K562 (cell line): ENCODE data around the gene OOEP. TPM values are rescaled to one million over a fixed set of nuclear protein-coding genes. Genes with fewer than 3 reads are reported as not detected.

Experiments
- ATAC-seq: fragments of 200-7000 bp; cut with Tn5 transposase; 3 replicates; pipeline ENCODE4 v1.9.1; 2020; ENCODE audit warnings: moderate library complexity
- BruUV-seq: library from RNA; stranded (reverse); fragments of 400-500 nt; replicated peaks from 2 replicates; lab custom pipeline; 2021; lab: Mats Ljungman, UMichigan
- CTCF ChIA-PET: fragments of 300-600 bp; formaldehyde crosslinking; extraction: SDS; loops from one replicate; lab custom pipeline; 2021; ENCODE audit warnings: low intra/inter-chr PET ratio; lab: Yijun Ruan, JAX
- POLR2A ChIA-PET: fragments of 300-600, 350-650 bp; sonication (Branson Sonifier 250); formaldehyde crosslinking; extraction: SDS; loops from one replicate; lab custom pipeline; 2021; ENCODE audit warnings: antibody characterized with exemption, inconsistent platforms; lab: Yijun Ruan, JAX
- DNase-seq, 4 experiments: peaks; one replicate each; pipeline versions ENCODE4 v3.0.0 to v3.0.0-alpha.2; 2011 to 2018; ENCODE audit warnings: low spot score in 3 of 4, mixed read lengths in 3 of 4; ENCODE audit errors: extremely low read depth in 1 of 4
- FAIRE-seq: peaks from 2 replicates; lab custom pipeline; 2011; peaks lifted over from hg19 to GRCh38; lab: Jason Lieb, UNC
- H2AFZ ChIP-seq: 2 replicates; pipeline ENCODE4 v1.6.0; 2011; ENCODE audit warnings: low read depth, low read length, control low read depth, inconsistent platforms
- H3K27ac ChIP-seq: fragments of 200-600 bp; 3 replicates; pipeline ENCODE4 v1.8.0; 2011; ENCODE audit warnings: low read depth, mild to moderate bottlenecking, control low read depth, inconsistent platforms, low read length, moderate library complexity, mixed read lengths; ENCODE audit errors: extremely low read depth
- H3K27me3 ChIP-seq, 2 experiments: fragments of 300-600 bp in 1 of 2; 2 replicates in 1 of 2; 3 replicates in 1 of 2; pipeline versions ENCODE4 v1.6.0 to v1.8.0; 2011; ENCODE audit warnings: inconsistent platforms in 2 of 2, low read length in 2 of 2, mild to moderate bottlenecking in 1 of 2, mixed read lengths in 1 of 2, moderate library complexity in 1 of 2; ENCODE audit not compliant: control insufficient read depth in 2 of 2, insufficient read depth in 2 of 2
- H3K36me3 ChIP-seq: fragments of 300-600 bp; 3 replicates; pipeline ENCODE4 v1.8.0; 2011; ENCODE audit warnings: mild to moderate bottlenecking, low read length, inconsistent platforms; ENCODE audit not compliant: control insufficient read depth, insufficient read depth
- H3K4me1 ChIP-seq, 2 experiments: fragments of 200-600 bp in 1 of 2; replicated peaks in 1 of 2; 2 replicates in 1 of 2; 3 replicates in 1 of 2; pipeline versions ENCODE4 v1.5.1 to v1.8.0; 2011; ENCODE audit warnings: inconsistent platforms in 2 of 2, low read length in 2 of 2, mild to moderate bottlenecking in 1 of 2, mixed read lengths in 1 of 2, moderate library complexity in 1 of 2; ENCODE audit not compliant: control insufficient read depth in 2 of 2, insufficient read depth in 2 of 2
- H3K4me2 ChIP-seq: 2 replicates; pipeline ENCODE4 v1.6.1; 2011; ENCODE audit warnings: low read length, control low read depth, inconsistent platforms, mixed read lengths; ENCODE audit not compliant: insufficient read depth
- H3K4me3 ChIP-seq: fragments of 200-600 bp; sonication (generic), shearing (Covaris generic); 2 replicates; pipeline ENCODE4 v1.5.1; 2016; ENCODE audit warnings: control low read depth, inconsistent platforms
- H3K79me2 ChIP-seq: fragments of 200-600 bp; 3 replicates; pipeline ENCODE4 v1.8.0; 2011; ENCODE audit warnings: low read length, inconsistent platforms; ENCODE audit not compliant: control insufficient read depth, insufficient read depth
- H3K9ac ChIP-seq, 2 experiments: 2 replicates each; pipeline versions ENCODE4 v1.6.0 to v1.6.1; 2011; ENCODE audit warnings: low read depth in 2 of 2, low read length in 2 of 2, control low read depth in 1 of 2, inconsistent platforms in 1 of 2, mild to moderate bottlenecking in 1 of 2, mixed read lengths in 1 of 2; ENCODE audit not compliant: insufficient read depth in 1 of 2
- H3K9me1 ChIP-seq: one replicate; pipeline ENCODE4 v1.6.0; 2011; ENCODE audit warnings: inconsistent platforms, mild to moderate bottlenecking, low read length, moderate library complexity; ENCODE audit not compliant: control insufficient read depth, insufficient read depth
- H3K9me3 ChIP-seq: replicated peaks from 2 replicates; pipeline ENCODE4 v1.5.1; 2011; ENCODE audit warnings: low read depth, low read length, inconsistent platforms; ENCODE audit not compliant: control insufficient read depth, insufficient read depth
- H4K20me1 ChIP-seq: replicated peaks from 2 replicates; pipeline ENCODE4 v1.6.1; 2011; ENCODE audit warnings: low read length, inconsistent platforms, mixed read lengths; ENCODE audit not compliant: control insufficient read depth, insufficient read depth
- CBFA2T2 ChIP-seq: fragments of 450-650 bp; conservative IDR thresholded peaks from 2 replicates; pipeline ENCODE4 v1.6.1; 2017; ENCODE audit warnings: mild to moderate bottlenecking
- CBFA2T3 ChIP-seq: fragments of 450-650 bp; IDR thresholded peaks from 2 replicates; pipeline ENCODE4 v1.6.1; 2017
- KLF6 ChIP-seq: fragments of 250-450 bp; sonication (Bioruptor Pico); IDR thresholded peaks from 2 replicates; pipeline ENCODE4 v1.4.0; 2020; ENCODE audit warnings: mild to moderate bottlenecking, moderate library complexity, borderline replicate concordance
- NFE2L1 ChIP-seq: fragments of 450-650 bp; IDR thresholded peaks from 2 replicates; pipeline ENCODE4 v1.6.1; 2016; ENCODE audit warnings: missing genetic modification characterization, low read depth, mild to moderate bottlenecking, missing compliant biosample characterization, moderate library complexity, borderline replicate concordance
- RBM25 ChIP-seq: fragments of 200-400 bp; formaldehyde crosslinking; IDR thresholded peaks from 2 replicates; pipeline ENCODE4 v1.6.1; 2018; ENCODE audit warnings: low read length, low read depth, moderate library complexity; ENCODE audit not compliant: severe bottlenecking
- RUNX1 ChIP-seq: sonication (generic); IDR thresholded peaks from 2 replicates; pipeline ENCODE4 v1.6.1; 2016; ENCODE audit warnings: antibody characterized with exemption, low read depth
- SMARCC2 ChIP-seq: fragments of 450-650 bp; IDR thresholded peaks from 2 replicates; pipeline ENCODE4 v1.6.1; 2017; ENCODE audit warnings: antibody characterized with exemption, moderate library complexity, mild to moderate bottlenecking, low read depth
- SPI1 ChIP-seq: IDR thresholded peaks from 2 replicates; pipeline ENCODE4 v1.6.1; 2011; ENCODE audit warnings: low read depth, low read length, control low read depth, borderline replicate concordance
- STAG1 ChIP-seq: sonication (generic); formaldehyde crosslinking; IDR thresholded peaks from 2 replicates; pipeline ENCODE4 v1.5.0; 2020; ENCODE audit warnings: missing genetic modification reagents, borderline replicate concordance
- U2AF2 ChIP-seq: fragments of 200-400 bp; formaldehyde crosslinking; optimal IDR thresholded peaks from 2 replicates; pipeline ENCODE3; 2017; ENCODE audit warnings: low read depth, mild to moderate bottlenecking, low read length
- ZFP1 ChIP-seq: fragments of 450-650 bp; formaldehyde crosslinking; IDR thresholded peaks from 2 replicates; pipeline ENCODE4 v1.4.0; 2020; ENCODE audit warnings: mild to moderate bottlenecking, mixed read lengths
- ZNF41 ChIP-seq: fragments of 250-450 bp; sonication (Bioruptor Pico); conservative IDR thresholded peaks from 2 replicates; pipeline ENCODE4 v1.4.0; 2020; ENCODE audit warnings: mild to moderate bottlenecking
- ZNF695 ChIP-seq: fragments of 450-650 bp; formaldehyde crosslinking; IDR thresholded peaks from 2 replicates; pipeline ENCODE4 v1.4.0; 2020; ENCODE audit warnings: mild to moderate bottlenecking, moderate library complexity
- WGBS: fragments of 100-300 bp; shearing (Covaris generic); methylation state at CpG from one replicate; pipeline ENCODE4 v1.1.6; 2016; ENCODE audit warnings: low coverage, mixed read lengths; ENCODE audit not compliant: insufficient coverage; ENCODE audit errors: missing lambda C conversion rate; 5-methylcytosine and 5-hydroxymethylcytosine counted together
- in situ Hi-C: fragments of 300-500 bp; cut with MboI; formaldehyde crosslinking; loops from 4 replicates; pipeline ENCODE4 v1.15.0; 2018; ENCODE audit warnings: inconsistent platforms, mixed read lengths
- intact Hi-C: fragments of 100-400 bp; cut with micrococcal nuclease; formaldehyde crosslinking; loops from 2 replicates; pipeline ENCODE4 v1.14.2; 2022
- polyA plus RNA-seq, 8 experiments: library from polyadenylated mRNA; depleted of rRNA in 4 of 8; stranded (reverse) in 5 of 8; unstranded in 3 of 8; fragments of >200 nt; fragmentation: Nextera tagmentation in 2 of 8; fragmentation: Illumina TruSeq in 1 of 8; extraction: Ambion mirVana in 2 of 8; extraction: Trizol in 1 of 8; gene quantifications; 2 replicates each; pipeline versions ENCODE4 v1.2.1 to v1.2.3, GENCODE V29; 2011 to 2014; ENCODE audit warnings: inconsistent platforms in 1 of 8, missing spikeins in 1 of 8
- total RNA-seq, 7 experiments: library from RNA; depleted of rRNA in 6 of 7; stranded (reverse); fragments of >200 nt in 6 of 7; fragmentation: Illumina TruSeq in 2 of 7; extraction: Trizol in 2 of 7; gene quantifications; 2 replicates each; pipeline versions ENCODE4 v1.2.1 to v1.2.3, GENCODE V29; 2011 to 2021; ENCODE audit warnings: low replicate concordance in 1 of 7
- TF ChIP-seq, protein P1 (sequence below): sonication (generic); formaldehyde crosslinking; IDR thresholded peaks from 2 replicates; pipeline ENCODE4 v1.8.1; 2023; ENCODE audit warnings: mild to moderate bottlenecking, missing genetic modification reagents

OOEP gene
- total and polyA plus RNA-seq, 9 of the 15 experiments (the other 6 are each of a cell fraction or from before 2014, with no cell fraction given), result not detected

- CTCF ChIA-PET, result no interaction called here
- ATAC-seq, result no peak
- BruUV-seq, result no TSS peak
- Histone ChIP-seq H3K9me1 (no peaks in the 10 kb centered on the region), H3K36me3 (no peaks in the 10 kb centered on the region), H3K27ac (no peak overlapping the region), H2AFZ (peak overlapping the region; percentile 1; the same call in 1 of the 2 replicates), H3K9ac (no peak overlapping the region), H4K20me1 (no peaks in the 10 kb centered on the region), H3K27me3 (no peaks in the 10 kb centered on the region), H3K9me3 (no peaks in the 10 kb centered on the region; the same call in 1 of the 2 replicates), H3K79me2 (no peaks in the 10 kb centered on the region), H3K4me3 (no peak overlapping the region), H3K4me2 (no peak overlapping the region), H3K4me1 (peaks cover 7 to 11% of the 10 kb centered on the region in 2 experiments)
- in situ Hi-C loops, result no loop called here
- intact Hi-C loops, result no loop called here
- WGBS, result 81% methylated on average over 2 of the region's 2 CpGs
- no peak for TF ChIP-seq RBM25
- no peak for TF ChIP-seq SPI1
- TF ChIP-seq, protein P1, sequence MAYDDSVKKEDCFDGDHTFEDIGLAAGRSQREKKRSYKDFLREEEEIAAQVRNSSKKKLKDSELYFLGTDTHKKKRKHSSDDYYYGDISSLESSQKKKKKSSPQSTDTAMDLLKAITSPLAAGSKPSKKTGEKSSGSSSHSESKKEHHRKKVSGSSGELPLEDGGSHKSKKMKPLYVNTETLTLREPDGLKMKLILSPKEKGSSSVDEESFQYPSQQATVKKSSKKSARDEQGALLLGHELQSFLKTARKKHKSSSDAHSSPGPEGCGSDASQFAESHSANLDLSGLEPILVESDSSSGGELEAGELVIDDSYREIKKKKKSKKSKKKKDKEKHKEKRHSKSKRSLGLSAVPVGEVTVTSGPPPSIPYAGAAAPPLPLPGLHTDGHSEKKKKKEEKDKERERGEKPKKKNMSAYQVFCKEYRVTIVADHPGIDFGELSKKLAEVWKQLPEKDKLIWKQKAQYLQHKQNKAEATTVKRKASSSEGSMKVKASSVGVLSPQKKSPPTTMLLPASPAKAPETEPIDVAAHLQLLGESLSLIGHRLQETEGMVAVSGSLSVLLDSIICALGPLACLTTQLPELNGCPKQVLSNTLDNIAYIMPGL (CRISPR knock-in tag), result no peak
- TF ChIP-seq RUNX1, result no peak
- no peak for TF ChIP-seq CBFA2T2
- TF ChIP-seq ZNF41 (CRISPR knock-in tag), result no peak
- TF ChIP-seq SMARCC2, result no peak
- TF ChIP-seq KLF6, result no peak
- no peak for TF ChIP-seq STAG1 (CRISPR knock-in tag)
- TF ChIP-seq ZNF695 (CRISPR knock-in tag), result no peak
- no peak for TF ChIP-seq CBFA2T3
- TF ChIP-seq ZFP1 (CRISPR knock-in tag), result no peak
- no peak for TF ChIP-seq NFE2L1 (tag)
- no peak for TF ChIP-seq U2AF2
- FAIRE-seq, result peak; percentile 19
- DNase-seq, result no peak
- POLR2A ChIA-PET, result no interaction called here
Observed at GRCh38 chr6:73391675-73392074, 22.0 kb upstream of the OOEP start.
